GM18498 (cell line): ENCODE results near the gene ZNF317.

Experiments
- ATAC-seq: cut with Tn5 transposase; IDR thresholded peaks from one replicate; pipeline ENCODE4 v1.9.1; 2021; ENCODE audit warnings: mild to moderate bottlenecking, moderate library complexity; ENCODE audit not compliant: unreplicated experiment

ZNF317 gene

DNA sequence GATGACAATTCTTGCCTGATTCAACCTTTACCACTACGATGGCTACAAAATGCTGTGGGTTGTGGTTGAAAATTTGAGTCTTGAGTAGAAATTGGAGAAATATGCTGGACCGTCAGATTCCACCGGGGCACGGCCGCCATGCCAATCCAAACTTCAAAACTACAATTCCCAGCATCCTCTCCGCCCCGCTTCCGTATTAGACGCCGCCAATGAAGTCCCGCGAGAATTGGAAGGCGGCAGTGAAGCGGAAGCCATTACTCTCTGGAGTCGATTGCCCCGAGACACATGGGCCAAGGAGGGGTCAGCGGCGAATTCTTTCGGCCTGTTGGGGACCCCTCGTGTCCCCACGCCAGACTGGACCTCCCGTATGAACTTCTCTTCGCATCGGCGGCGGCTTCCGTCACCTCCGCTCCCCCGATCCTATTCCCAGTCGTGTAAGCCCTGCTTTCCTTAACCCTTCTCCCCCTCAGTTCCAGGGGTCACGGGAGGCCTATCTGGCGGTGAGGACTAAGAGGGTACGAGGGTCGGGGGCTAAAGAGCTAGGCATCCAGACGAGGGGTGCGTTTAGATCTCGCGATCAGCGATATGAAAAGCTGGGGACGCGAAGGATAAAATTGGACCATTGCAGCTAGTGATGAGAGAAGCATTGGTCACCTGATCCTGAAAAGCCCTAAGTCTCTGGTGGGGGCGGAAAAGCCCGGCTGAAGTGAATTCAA lies at the start of gene ZNF317:
Gene ZNF317, plus strand, starts transcription at position 239 of the 716 bp plus-strand sequence. CDS start 15,620 bp downstream, outside the sequence.
- ATAC-seq = peak; percentile 95

DNA sequence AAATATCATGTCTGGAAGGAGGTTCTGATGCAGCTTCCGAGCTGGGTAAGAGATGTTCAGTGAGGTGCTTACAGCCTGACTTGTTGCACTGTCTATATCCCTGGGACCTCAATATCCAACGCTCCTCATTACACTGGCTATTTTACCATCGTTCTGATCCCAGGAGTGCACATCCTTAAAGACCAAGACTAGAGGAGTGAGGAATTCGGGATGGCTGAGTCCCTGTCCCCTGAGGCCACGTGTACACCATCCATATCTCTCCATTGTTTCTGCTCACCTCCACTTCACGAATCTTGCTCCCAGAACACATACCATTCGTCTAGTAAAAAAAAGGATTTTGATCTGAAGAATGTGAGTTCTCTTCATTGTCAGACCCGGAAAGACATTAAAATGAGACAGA lies 32.8 kb upstream of the ZNF317 start, which contains the start of gene OR7G2:
Gene OR7G2, minus strand, starts transcription at position 101 of the 400 bp plus-strand sequence. CDS start 4,232 bp downstream, outside the sequence.
- ATAC-seq = no peak

DNA sequence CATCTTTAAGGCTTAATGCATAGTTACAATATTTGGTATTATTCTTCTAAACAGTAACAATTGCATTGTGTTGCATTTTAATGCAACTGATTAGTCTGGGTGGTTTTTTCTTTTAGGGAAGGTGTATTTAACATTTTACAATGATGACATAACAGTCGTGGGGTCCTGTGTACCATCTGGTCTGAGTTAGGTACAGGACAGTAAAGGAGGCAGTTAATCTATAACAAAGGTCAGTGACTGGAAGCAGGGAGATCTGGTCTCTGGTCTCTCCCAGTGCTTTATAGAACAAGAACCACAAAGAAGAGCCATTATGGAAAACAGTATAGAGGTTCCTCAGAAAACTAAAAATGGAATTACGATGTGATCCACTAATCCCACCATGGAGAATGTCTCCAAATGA lies 30.2 kb upstream of the ZNF317 start:
- ATAC-seq = no peak

DNA sequence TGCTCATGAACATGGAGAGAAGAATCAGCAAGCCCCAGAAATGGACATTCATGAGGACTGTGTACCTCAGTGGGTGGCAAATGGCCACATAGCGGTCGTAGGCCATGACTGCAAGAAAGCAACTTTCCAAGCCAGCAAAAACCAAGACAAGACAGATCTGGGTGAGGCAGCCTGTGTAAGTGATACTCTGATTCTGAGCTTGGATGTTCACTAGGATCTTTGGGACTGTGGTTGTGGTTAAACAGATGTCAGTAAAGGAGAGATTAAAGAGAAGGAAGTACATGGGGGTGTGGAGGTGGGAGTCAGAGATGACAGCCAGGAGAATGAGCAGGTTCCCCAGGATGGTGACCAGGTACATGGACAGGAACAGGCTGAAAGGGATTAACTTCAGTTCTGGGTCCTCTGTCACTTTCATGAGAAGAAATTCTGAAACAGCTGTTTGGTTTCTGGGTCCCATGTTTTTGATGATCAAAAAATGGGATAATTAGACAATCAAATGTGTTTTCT lies 24.8 kb upstream of the ZNF317 start, which contains the start of gene OR7G1:
Gene OR7G1, minus strand, starts transcription at position 457 of the 507 bp plus-strand sequence. Its CDS starts 0 bp downstream, at position 457.
- ATAC-seq = no peak

DNA sequence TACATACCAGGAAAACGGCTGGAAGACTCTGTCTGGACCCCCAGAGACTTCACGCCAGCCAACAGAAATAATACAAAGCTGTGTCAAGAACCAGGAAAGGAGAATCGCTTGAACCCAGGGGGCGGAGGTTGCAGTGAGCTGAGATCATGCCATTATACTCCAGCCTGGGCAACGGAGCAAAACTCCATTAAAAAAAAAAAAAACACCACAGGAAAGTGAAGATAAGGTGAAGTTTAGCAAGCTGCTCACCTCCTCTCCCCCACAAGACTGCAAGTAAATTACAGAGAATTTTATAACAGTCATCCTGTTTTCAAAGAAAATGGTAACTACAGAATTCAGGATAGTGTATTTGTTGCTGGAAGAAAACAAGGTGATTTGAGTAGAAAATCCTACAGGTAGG lies 23.6 kb upstream of the ZNF317 start:
- ATAC-seq = no peak

DNA sequence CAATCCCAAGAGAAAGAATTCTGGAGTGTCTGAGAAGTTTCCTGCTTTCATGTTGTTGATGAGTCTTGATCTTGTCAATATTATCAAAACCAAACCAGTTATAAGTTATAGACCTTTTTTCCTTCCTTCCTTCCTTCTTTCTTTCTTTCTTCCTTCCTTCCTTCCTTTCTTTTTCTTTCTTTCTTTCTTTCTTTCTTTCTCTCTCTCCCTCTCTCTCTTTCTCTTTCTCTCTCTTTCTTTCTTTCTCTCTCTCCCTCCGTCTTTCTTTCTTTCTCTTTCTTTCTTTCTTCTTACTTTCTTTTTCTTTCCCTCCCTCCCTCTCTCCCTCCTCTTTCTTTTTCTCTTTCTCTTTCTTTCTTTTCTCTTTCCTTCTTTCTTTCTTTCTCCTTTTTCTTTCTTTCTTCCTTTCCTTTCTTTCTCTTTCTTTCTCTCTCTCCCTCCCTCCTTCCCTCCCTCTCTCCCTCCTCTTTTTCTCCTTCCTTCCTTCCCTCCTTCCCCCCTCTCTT lies 13.2 kb upstream of the ZNF317 start, which contains the start of gene OR7G3:
Gene OR7G3, minus strand, starts transcription at position 51 of the 506 bp plus-strand sequence. Its CDS starts 0 bp downstream, at position 51.
- no peak for ATAC-seq

DNA sequence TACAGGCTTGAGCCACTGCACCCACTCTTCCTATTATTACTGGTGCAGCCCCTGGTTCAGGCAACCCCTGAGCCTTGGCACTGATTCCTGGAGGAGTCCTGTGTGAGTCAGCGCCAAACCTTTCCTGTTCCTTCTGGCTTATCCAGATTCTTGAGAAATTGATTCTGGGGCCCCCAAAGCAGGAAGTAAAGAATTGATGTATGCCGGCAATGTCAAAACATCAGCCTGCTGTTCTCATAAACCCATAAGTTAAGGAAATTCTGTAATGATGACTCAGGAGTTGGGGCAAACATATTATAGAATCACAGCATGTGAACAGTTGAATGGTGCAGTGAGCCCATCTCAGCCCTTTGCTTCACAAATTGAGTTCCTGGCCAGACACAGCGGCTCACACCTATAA lies 12.0 kb upstream of the ZNF317 start:
- no peak for ATAC-seq

DNA sequence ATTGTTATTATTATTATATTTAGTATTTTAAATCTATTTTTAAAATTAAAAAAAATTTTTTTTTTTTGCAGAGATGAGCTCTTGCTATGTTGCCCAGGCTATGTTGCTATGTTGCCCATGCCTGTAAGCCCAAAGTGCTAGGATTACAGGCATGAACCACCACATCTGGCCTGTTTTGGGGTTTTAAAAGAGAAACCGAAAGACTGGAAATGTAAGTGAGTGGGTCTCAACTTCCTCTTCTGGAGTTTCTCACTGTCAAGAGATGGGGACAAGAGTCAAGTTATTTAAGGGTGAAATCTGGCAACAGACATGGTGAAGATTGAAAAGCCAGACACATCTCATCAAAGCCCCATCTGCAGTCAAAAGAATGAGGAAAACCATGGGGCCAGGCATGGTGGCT lies 9.2 kb upstream of the ZNF317 start:
- ATAC-seq = no peak

DNA sequence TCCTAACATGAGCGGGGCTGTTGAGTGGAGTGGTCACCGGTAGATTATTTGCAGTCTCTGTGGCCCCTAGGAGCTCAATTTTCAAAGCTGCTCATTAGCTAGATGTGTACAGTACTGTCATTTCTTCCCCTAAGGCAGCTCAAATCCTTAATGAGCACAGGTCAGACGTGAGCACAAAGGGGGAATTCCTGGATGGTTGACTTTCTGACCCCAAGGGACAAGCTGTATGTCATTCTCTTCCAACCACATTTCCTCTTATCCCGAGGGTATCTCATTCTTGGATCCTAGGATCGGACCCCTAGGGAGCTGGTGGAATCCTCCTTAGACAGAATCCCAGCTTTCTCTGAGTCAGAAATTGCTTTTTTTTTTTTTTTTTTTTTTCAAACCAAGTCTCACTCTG lies 7.8 kb upstream of the ZNF317 start:
- no peak for ATAC-seq

DNA sequence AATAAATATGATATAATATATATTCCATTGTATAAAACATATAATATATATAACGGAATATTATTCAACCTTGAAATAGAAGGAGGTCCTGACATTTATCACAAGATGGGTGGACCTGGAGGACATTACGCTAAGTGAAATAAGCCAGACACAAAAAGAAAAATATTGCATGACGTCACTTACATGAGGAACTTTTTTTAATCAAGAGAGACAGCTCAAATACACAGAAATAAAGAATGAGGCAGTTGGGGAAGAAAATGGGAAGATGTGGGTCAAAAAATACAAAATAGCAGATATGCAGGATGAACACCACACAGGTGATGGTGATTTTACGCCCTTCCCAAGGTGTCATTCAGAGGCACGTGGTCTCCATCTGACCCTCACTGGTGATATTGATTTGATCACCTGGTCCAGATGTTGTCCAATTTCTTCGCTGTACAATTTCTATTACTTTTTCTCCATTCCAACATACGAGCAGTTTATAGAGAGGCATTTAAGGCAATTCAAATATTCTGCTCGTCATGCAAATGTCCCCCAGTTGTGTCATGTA lies 513 bp upstream of the ZNF317 start:
- peak; percentile 19 for ATAC-seq

DNA sequence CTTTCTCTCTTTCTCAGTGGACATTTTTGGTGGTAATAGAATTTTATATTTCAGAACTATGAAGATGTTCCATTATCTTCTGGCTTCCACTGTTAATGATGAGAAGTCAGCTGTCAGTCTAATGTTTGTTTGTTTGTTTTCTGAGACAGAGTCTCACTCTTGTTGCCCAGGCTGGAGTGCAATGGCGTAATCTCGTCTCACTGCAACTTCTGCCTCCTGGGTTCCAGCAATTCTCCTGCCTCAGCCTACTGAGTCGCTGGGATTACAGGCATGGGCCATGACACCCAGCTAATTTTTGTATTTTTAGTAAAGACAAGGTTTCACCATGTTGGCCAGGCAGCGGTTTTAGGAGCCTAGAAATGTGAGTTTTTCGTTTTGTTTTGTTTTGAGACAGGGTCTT lies 4.7 kb downstream of the ZNF317 start:
- ATAC-seq = no peak

DNA sequence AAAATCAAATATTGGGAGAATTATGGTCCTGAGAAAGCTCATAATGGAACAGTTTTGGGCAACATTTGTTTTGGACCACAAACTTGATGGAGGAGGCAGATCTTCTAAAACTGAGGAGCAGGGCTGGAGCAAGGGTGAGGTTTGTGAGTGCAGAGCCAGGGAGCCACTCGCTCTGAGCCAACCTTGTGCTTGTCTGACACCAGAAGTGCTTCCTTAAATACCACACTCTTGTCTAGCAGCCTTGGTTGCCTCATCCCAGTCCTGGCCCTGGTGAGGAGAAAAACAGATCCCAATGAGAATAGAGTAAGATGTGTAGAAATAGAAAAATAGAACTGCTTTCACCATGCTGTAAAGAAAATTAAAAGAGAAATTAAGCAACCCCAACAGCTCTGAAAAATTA lies 6.7 kb downstream of the ZNF317 start:
- no peak for ATAC-seq

DNA sequence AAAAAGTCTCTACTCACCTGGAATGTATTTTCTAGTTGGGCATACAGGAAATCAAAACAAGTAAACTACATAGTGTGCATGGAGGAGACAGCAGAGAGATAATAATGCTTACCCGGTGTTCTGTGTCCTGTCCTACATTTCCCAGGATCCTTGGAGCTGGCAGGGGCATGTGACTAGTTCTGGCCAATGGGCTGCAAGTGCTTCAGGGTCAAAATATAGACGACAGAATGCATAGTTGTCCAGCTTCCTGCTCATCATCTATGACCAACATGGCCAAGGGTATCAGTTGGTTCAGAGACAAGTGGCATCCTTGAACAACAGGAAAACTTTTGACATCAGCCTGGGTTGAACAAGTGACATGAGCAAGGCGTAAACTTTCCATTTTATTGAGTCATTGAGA lies 8.5 kb downstream of the ZNF317 start:
- no peak for ATAC-seq

DNA sequence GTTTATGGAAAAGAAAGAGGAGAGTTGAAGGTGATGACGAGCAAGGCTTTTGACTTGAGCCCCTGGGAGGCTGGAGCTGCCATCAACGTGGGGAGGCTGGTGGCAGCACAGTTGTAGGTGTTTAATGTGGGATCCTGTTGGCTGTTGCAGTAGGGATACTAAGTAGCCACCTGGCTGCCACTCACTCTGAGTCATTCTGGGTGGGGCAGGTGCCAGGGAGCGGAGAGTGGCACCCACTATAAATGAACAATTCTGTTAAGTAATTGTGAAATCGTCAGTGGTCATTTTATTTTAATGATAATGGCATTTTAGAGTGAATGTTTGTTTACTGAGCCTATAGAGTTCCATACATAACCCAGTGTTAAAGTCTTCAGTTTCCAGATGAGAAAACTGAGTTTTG lies 9.8 kb downstream of the ZNF317 start:
- no peak for ATAC-seq

DNA sequence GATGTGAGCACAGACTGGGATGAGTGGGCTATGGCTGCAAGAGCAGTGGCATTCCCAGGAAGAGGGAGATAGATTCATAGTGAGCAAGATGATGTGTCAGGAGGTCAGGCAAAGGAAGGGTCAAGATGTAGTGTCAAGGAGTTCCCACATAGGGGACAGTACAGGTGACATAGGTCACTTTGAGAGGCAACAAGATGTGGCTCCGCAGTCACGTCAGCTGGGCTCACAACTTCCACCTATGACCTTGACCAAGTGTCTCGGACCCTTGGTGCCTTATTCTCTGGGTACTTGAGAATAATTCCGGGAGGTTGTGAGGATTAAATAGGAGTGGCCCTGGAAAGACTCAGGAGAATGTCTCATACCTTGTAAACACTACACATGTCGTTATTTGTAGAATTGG lies 10.5 kb downstream of the ZNF317 start:
- no peak for ATAC-seq

DNA sequence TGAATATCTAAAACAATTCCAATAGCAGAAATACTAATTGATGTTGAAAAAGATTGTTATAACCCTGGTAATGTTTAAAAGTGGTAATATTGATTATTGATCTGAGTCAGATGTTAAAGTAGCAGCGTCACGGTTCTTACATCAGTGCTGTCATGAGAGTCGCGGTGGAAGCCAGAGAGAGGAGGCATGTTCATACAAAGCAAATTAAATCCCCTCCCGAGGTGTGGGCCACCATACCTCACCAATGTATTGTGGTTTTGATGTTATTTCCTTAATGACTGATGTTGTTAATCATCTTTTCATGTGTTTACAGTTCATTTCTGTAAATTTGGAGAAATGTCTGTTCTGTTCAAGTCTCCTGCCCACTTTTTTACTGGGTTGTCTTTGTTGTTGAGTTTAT lies 11.2 kb downstream of the ZNF317 start:
- ATAC-seq = no peak

DNA sequence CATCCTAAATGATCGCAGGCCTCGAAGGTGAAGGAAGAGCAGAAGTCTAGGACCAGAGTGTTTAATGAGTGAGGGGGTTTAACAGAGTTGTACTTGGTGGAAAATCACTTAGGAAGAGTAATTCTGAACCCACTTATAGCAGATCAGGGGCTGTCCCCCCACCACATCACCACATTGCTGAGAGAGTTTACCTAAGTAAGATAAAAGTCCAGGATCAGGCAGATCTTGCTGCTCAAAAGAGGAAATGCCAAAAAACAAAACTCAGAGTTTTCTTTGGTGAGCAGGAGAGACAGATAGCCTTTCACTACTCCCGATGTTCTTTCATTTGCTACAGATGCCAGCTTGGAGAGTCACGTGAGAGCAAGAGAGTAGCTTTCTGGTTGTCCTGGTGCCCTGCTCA lies 15.4 kb downstream of the ZNF317 start:
- no peak for ATAC-seq

DNA sequence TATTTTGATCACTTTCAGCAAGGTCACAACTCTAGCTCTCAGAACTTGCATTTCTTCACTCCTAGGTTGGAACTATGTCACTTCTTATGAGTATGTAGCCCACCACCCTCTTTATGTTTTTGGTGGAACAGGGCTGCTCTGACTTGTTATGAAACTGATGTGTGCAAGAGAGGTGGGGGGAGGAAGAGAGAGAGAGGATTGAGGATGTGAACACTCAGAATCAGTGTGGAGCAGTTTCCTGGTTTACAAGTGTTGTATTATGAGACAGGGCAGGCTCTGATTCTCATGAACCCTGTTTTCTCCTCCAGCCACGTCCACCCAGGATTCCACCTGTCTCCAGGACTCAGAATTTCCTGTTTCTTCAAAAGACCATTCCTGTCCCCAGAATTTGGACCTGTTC lies 16.1 kb downstream of the ZNF317 start:
- ATAC-seq = no peak

DNA sequence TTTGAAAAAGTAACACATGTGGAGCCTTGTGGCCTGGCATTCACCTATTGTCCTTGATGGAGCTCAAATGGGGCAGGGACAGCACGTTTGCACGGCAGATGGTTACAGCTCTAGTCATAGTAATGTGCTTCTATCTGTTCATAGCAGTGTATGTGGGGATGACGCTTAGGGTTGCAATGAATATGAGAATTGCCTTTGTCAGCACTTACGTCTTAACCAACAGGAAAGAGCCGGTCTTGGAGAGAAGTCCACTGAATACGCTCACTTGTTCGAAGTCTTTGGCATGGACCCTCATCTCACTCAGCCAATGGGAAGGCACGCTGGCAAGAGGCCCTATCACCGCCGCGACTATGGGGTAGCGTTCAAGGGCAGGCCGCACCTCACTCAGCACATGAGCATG lies 19.7 kb downstream of the ZNF317 start:
- ATAC-seq = no peak

DNA sequence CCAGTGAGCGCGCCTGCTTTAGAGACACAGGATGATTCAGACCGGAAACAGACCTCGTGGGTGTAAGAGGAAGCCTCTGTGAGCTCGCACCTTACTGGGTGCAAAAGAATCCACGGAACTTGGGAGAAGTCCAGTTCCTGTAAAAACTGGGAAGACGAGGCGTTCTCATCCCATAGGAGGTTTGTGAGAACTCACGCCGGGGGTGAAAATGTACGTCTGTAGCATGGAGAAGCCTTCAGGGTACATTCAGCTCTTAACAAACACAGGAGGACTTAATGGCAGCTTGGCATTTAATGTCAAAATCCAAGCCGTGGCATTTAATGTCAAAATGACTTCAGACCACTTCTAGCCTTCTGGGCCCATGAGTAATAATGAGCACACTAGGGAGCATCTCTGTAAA lies 21.2 kb downstream of the ZNF317 start:
- no peak for ATAC-seq

DNA sequence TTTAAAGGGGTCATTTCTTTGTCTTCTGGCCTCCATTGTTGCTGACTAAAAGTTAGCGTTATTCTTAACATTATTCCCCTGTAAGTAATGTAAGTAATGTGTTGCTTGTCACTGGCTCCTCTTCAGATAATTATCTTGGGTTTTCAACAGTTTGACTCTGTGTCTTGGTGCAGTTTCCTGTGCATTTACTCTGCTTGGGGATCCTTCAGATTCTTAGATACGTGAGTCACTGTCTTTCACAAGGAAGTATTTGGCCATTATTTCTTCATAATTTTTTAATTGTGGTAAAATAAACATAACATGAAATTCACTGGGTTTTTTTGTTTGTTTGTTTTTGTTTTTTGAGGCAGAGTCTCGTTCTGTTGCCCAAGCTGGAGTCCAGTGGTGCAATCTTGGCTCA lies 25.1 kb downstream of the ZNF317 start:
- no peak for ATAC-seq

DNA sequence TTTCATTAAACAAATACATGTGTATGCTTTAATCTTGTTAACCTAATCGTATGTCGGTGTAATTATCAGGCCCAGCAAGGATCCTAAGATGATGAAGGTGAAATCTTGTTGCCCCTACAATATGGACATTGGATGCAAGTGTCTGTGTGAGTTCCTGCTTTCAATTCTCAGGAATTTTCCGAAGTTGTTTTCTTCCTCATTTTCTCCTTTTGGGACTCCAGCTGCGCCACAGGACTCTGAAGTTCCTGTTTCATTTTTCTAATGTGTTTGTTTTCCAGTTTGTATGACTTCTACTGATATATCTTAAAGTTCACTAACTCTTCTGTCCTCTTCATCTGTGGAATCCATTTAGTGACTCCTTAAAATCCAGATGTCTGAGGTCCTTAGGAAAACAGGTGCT lies 26.6 kb downstream of the ZNF317 start:
- no peak for ATAC-seq
